Measurements from ENCODE around the gene CEP85. TPM values are rescaled to one million over a fixed set of nuclear protein-coding genes. Genes with fewer than 3 reads are reported as not detected.

The CEP85 gene
- total RNA-seq: 6.1 and 6.9 TPM in 2 replicates

GRCh38 chr1:26233903-26234643 is at the start of gene CEP85:
TSS of gene CEP85 (plus strand) at chr1:26234200. CDS start at chr1:26239784, 5,584 bp downstream.

GRCh38 chr1:26190373-26190987 is 43.5 kb upstream of the CEP85 start, which contains the start of gene CATSPER4:
TSS of gene CATSPER4 (plus strand) at chr1:26190602. CDS start at chr1:26190628, 26 bp downstream.

GRCh38 chr1:26279456-26280332 is 45.7 kb downstream of the CEP85 start, which contains the start of gene SH3BGRL3:
TSS of gene SH3BGRL3 (plus strand) at chr1:26280086. CDS start at chr1:26280156, 70 bp downstream.

GRCh38 chr1:26306290-26307229 is 72.6 kb downstream of the CEP85 start, which contains the start of gene UBXN11:
TSS of gene UBXN11 (minus strand) at chr1:26306636. CDS start at chr1:26302883, 3,753 bp downstream.

GRCh38 chr1:26317612-26318337 is 83.8 kb downstream of the CEP85 start, which contains the start of gene CD52:
TSS of gene CD52 (plus strand) at chr1:26317958. CDS start at chr1:26318018, 60 bp downstream.

Other genes starting within 250 kb of the CEP85 start
- 11.2 and 12.1 TPM in 2 replicates for gene PAFAH2, start 236.1 kb upstream of the CEP85 start, total RNA-seq
- gene EXTL1, start 212.4 kb upstream of the CEP85 start, total RNA-seq: 0.20 and 0.33 TPM in 2 replicates
- not detected in 2 replicates for gene SLC30A2, start 188.1 kb upstream of the CEP85 start, total RNA-seq
- 0.07 and 0.30 TPM in 2 replicates for gene TRIM63, start 166.6 kb upstream of the CEP85 start, total RNA-seq
- 3.5 and 4.1 TPM in 2 replicates for gene PDIK1L, start 122.4 kb upstream of the CEP85 start, total RNA-seq
- not detected in 2 replicates for gene FAM110D, start 75.1 kb upstream of the CEP85 start, total RNA-seq
- not detected in 2 replicates for gene C1orf232, start 65.2 kb upstream of the CEP85 start, total RNA-seq
- 13.6 and 14.0 TPM in 2 replicates for gene ZNF593, start 64.3 kb upstream of the CEP85 start, total RNA-seq
- not detected in 2 replicates for gene ZNF593OS, start 62.4 kb upstream of the CEP85 start, total RNA-seq
- gene CNKSR1, start 56.7 kb upstream of the CEP85 start, total RNA-seq: 0.07 and 0.69 TPM in 2 replicates
- gene CATSPER4, start 43.6 kb upstream of the CEP85 start, total RNA-seq: not detected in 2 replicates
- 68.1 and 84.3 TPM in 2 replicates for gene SH3BGRL3, start 45.9 kb downstream of the CEP85 start, total RNA-seq
- 3.1 and 3.8 TPM in 2 replicates for gene UBXN11, start 72.4 kb downstream of the CEP85 start, total RNA-seq
- gene CD52, start 83.8 kb downstream of the CEP85 start, total RNA-seq: not detected in 2 replicates
- gene CRYBG2, start 119.9 kb downstream of the CEP85 start, total RNA-seq: not detected in 2 replicates
- gene ZNF683, start 138.6 kb downstream of the CEP85 start, total RNA-seq: not detected in 2 replicates
- not detected in 2 replicates for gene LIN28A, start 176.6 kb downstream of the CEP85 start, total RNA-seq
- gene DHDDS, start 198.1 kb downstream of the CEP85 start, total RNA-seq: 51.0 and 61.8 TPM in 2 replicates
- gene HMGN2, start 238.2 kb downstream of the CEP85 start, total RNA-seq: 134 and 199 TPM in 2 replicates

Measured in smooth muscle cell of the pulmonary artery (primary cell).